Glutamatergic neuron (in vitro differentiated cells): Measurements from ENCODE around the gene GREB1. TPM values are rescaled to one million over a fixed set of nuclear protein-coding genes. Genes with fewer than 3 reads are reported as not detected.

Experiments
- DNase-seq: peaks from one replicate; pipeline ENCODE4 v3.0.0; 2022
- H3K27ac Mint-ChIP-seq: one replicate; pipeline ENCODE4 v1.8.0; 2020; ENCODE audit warnings: mild to moderate bottlenecking, mixed read lengths, inconsistent platforms; ENCODE audit not compliant: unreplicated experiment
- H3K27me3 Mint-ChIP-seq: one replicate; pipeline ENCODE4 v1.8.0; 2020; ENCODE audit warnings: mild to moderate bottlenecking, moderate library complexity, mixed read lengths, inconsistent platforms; ENCODE audit not compliant: unreplicated experiment
- H3K36me3 Mint-ChIP-seq: one replicate; pipeline ENCODE4 v1.8.0; 2020; ENCODE audit warnings: mild to moderate bottlenecking, mixed read lengths, inconsistent platforms; ENCODE audit not compliant: unreplicated experiment
- H3K4me1 Mint-ChIP-seq: one replicate; pipeline ENCODE4 v1.8.0; 2020; ENCODE audit warnings: mild to moderate bottlenecking, low read depth, mixed read lengths, inconsistent platforms; ENCODE audit not compliant: unreplicated experiment
- H3K4me3 Mint-ChIP-seq: one replicate; pipeline ENCODE4 v1.8.0; 2020; ENCODE audit warnings: mild to moderate bottlenecking, mixed read lengths, inconsistent platforms; ENCODE audit not compliant: unreplicated experiment
- H3K9me3 Mint-ChIP-seq: one replicate; pipeline ENCODE4 v1.8.0; 2020; ENCODE audit warnings: mild to moderate bottlenecking, moderate library complexity, mixed read lengths, inconsistent platforms; ENCODE audit not compliant: unreplicated experiment
- CTCF ChIP-seq: fragments of 200-600 bp; sonication (generic); IDR thresholded peaks from one replicate; pipeline ENCODE4 v1.5.0; 2021; ENCODE audit not compliant: partially characterized antibody, unreplicated experiment
- microRNA-seq: library from miRNA; unstranded; fragments of <30 nt; microRNA quantifications from one replicate; pipeline ENCODE4, GENCODE V29; 2020; ENCODE audit not compliant: unreplicated experiment
- total RNA-seq: library from RNA; stranded (reverse); fragmentation: NEBNext Ultra II Directional; extraction: Animal tissue kit (Norgen Biotek cat#: 25700); gene quantifications from one replicate; pipeline ENCODE4 v1.2.1, GENCODE V29; 2021; ENCODE audit not compliant: unreplicated experiment

Gene GREB1
- total RNA-seq, 1 donor from 2014 or later, result 134 TPM

GRCh38 chr2:11691076-11691660 lies 157.3 kb downstream of the GREB1 start:
- no peak for DNase-seq
- peaks cover 7% of the 10 kb centered on the region for H3K4me1 Mint-ChIP-seq
- H3K36me3 Mint-ChIP-seq, result no peaks in the 10 kb centered on the region
- no peaks in the 10 kb centered on the region for H3K27me3 Mint-ChIP-seq
- peaks cover 2% of the 10 kb centered on the region for H3K9me3 Mint-ChIP-seq
- no peak for TF ChIP-seq CTCF
- no peak overlapping the region for H3K4me3 Mint-ChIP-seq
- no peak overlapping the region for H3K27ac Mint-ChIP-seq

Small RNA genes within 50 kb of the gene (microRNA-seq; reads per million reads assigned to microRNA genes)
- not detected for gene MIR4429

Other genes with a start within 250 kb of the GREB1 start
- gene ROCK2, start 189.4 kb upstream of the GREB1 start, total RNA-seq, result 34.6 TPM
- 22.1 TPM for gene E2F6, start 67.9 kb upstream of the GREB1 start, total RNA-seq
- gene NTSR2, start 136.2 kb downstream of the GREB1 start, total RNA-seq, result not detected
- gene LPIN1, start 212.6 kb downstream of the GREB1 start, total RNA-seq, result 142 TPM